Neural progenitor cell (in vitro differentiated cells): ENCODE results near the gene ADCY2. TPM values are rescaled to one million over a fixed set of nuclear protein-coding genes. Genes with fewer than 3 reads are reported as not detected.

Experiments used
- DNase-seq: peaks from one replicate; pipeline ENCODE4 v3.0.0-alpha.2; 2016; ENCODE audit warnings: low spot score
- H2AFZ ChIP-seq: fragments of 200-600 bp; sonication (generic); replicated peaks from 2 replicates; pipeline ENCODE4 v1.6.1; 2016; ENCODE audit warnings: antibody characterized with exemption
- H3F3A ChIP-seq: fragments of 200-600 bp; sonication (generic); 2 replicates; pipeline ENCODE4 v1.6.1; 2016; ENCODE audit warnings: antibody characterized with exemption, low read depth
- H3K27ac ChIP-seq: fragments of 200-600 bp; sonication (generic); 2 replicates; pipeline ENCODE4 v1.5.1; 2016; ENCODE audit warnings: mild to moderate bottlenecking
- H3K27me3 ChIP-seq: fragments of 200-600 bp; sonication (generic); 2 replicates; pipeline ENCODE4 v1.6.1; 2016; ENCODE audit warnings: mild to moderate bottlenecking, moderate library complexity
- H3K36me3 ChIP-seq: fragments of 200-600 bp; sonication (generic); 2 replicates; pipeline ENCODE4 v1.5.1; 2016
- H3K4me1 ChIP-seq: fragments of 200-600 bp; sonication (generic); 2 replicates; pipeline ENCODE4 v1.6.1; 2016; ENCODE audit warnings: mixed run types
- H3K4me2 ChIP-seq: fragments of 200-600 bp; sonication (generic); 2 replicates; pipeline ENCODE4 v1.6.1; 2016
- H3K4me3 ChIP-seq: fragments of 200-600 bp; sonication (generic); 2 replicates; pipeline ENCODE4 v1.5.1; 2016
- H3K79me2 ChIP-seq: fragments of 200-600 bp; sonication (generic); 2 replicates; pipeline ENCODE4 v1.6.1; 2016; ENCODE audit warnings: low read depth
- H3K9ac ChIP-seq: fragments of 200-600 bp; sonication (generic); 2 replicates; pipeline ENCODE4 v1.6.1; 2016
- H3K9me3 ChIP-seq: fragments of 200-600 bp; sonication (generic); 2 replicates; pipeline ENCODE4 v1.5.1; 2016; ENCODE audit warnings: low read depth
- H4K20me1 ChIP-seq: fragments of 200-600 bp; sonication (generic); 2 replicates; pipeline ENCODE4 v1.6.1; 2016; ENCODE audit warnings: low read depth
- H3K27ac Mint-ChIP-seq: 3 replicates; pipeline ENCODE4 v1.8.0; 2021; ENCODE audit warnings: mixed read lengths
- H3K27me3 Mint-ChIP-seq: 2 replicates; pipeline ENCODE4 v1.8.0; 2022; ENCODE audit warnings: low read depth, mild to moderate bottlenecking, inconsistent platforms, moderate library complexity, mixed read lengths; ENCODE audit not compliant: insufficient read depth
- H3K36me3 Mint-ChIP-seq: 3 replicates; pipeline ENCODE4 v1.8.0; 2021; ENCODE audit warnings: mixed read lengths
- H3K4me1 Mint-ChIP-seq: 3 replicates; pipeline ENCODE4 v1.8.0; 2021; ENCODE audit warnings: mixed read lengths
- H3K4me3 Mint-ChIP-seq: 3 replicates; pipeline ENCODE4 v1.8.0; 2021; ENCODE audit warnings: mild to moderate bottlenecking, moderate library complexity, mixed read lengths
- H3K9me3 Mint-ChIP-seq: 3 replicates; pipeline ENCODE4 v1.8.0; 2020; ENCODE audit warnings: mixed read lengths
- CTCF ChIP-seq: fragments of 200-600 bp; sonication (generic); IDR thresholded peaks from 2 replicates; pipeline ENCODE4 v1.5.1; 2017; ENCODE audit warnings: antibody characterized with exemption, mild to moderate bottlenecking
- EZH2 ChIP-seq: fragments of 200-600 bp; sonication (generic); IDR thresholded peaks from 2 replicates; pipeline ENCODE4 v1.6.1; 2017; ENCODE audit warnings: antibody characterized with exemption, mild to moderate bottlenecking, moderate library complexity
- EZH2phosphoT487 ChIP-seq: fragments of 200-600 bp; sonication (generic); IDR thresholded peaks from 2 replicates; pipeline ENCODE4 v1.6.1; 2017; ENCODE audit warnings: antibody characterized with exemption
- total RNA-seq: library from RNA; depleted of rRNA; stranded (reverse); fragments of >200 nt; gene quantifications from 2 replicates; pipeline ENCODE4 v1.2.3, GENCODE V29; 2015; ENCODE audit warnings: low replicate concordance

The ADCY2 gene
- total RNA-seq, 1 donor from 2014 or later, result 1.2 TPM

GRCh38 chr5:7375457-7375856 is 20.5 kb upstream of the ADCY2 start:
- no peak overlapping the region for H3K4me3 ChIP-seq
- no peak overlapping the region for H2AFZ ChIP-seq
- no peak overlapping the region for H3K9ac ChIP-seq
- H3K27ac ChIP-seq, result no peak overlapping the region
- H3F3A ChIP-seq, result no peaks in the 10 kb centered on the region
- H3K36me3 Mint-ChIP-seq, result no peaks in the 10 kb centered on the region
- DNase-seq, result no peak
- no peaks in the 10 kb centered on the region for H4K20me1 ChIP-seq
- H3K4me3 Mint-ChIP-seq, result no peak overlapping the region
- H3K4me2 ChIP-seq, result no peak overlapping the region
- TF ChIP-seq EZH2, result no peak
- TF ChIP-seq EZH2phosphoT487, result no peak
- TF ChIP-seq CTCF, result no peak
- no peaks in the 10 kb centered on the region for H3K79me2 ChIP-seq
- no peak overlapping the region for H3K27ac Mint-ChIP-seq
- no peaks in the 10 kb centered on the region for H3K36me3 ChIP-seq
- peaks cover 11% of the 10 kb centered on the region for H3K27me3 Mint-ChIP-seq
- H3K27me3 ChIP-seq, result no peaks in the 10 kb centered on the region
- H3K4me1 ChIP-seq, result no peaks in the 10 kb centered on the region
- no peaks in the 10 kb centered on the region for H3K9me3 ChIP-seq
- H3K4me1 Mint-ChIP-seq, result no peaks in the 10 kb centered on the region
- H3K9me3 Mint-ChIP-seq, result peaks cover 24% of the 10 kb centered on the region

- Histone ChIP-seq H3K4me2 (no peak overlapping the region), H3K9ac (no peak overlapping the region), H3K79me2 (no peaks in the 10 kb centered on the region), H3F3A (no peaks in the 10 kb centered on the region), H3K4me1 (no peaks in the 10 kb centered on the region), H2AFZ (no peak overlapping the region), H3K27me3 (no peaks in the 10 kb centered on the region), H4K20me1 (no peaks in the 10 kb centered on the region), H3K36me3 (no peaks in the 10 kb centered on the region), H3K9me3 (no peaks in the 10 kb centered on the region), H3K27ac (no peak overlapping the region), H3K4me3 (no peak overlapping the region)
- Mint-ChIP-seq H3K27ac (no peak overlapping the region), H3K4me3 (no peak overlapping the region), H3K4me1 (no peaks in the 10 kb centered on the region), H3K27me3 (peaks cover 7% of the 10 kb centered on the region), H3K36me3 (no peaks in the 10 kb centered on the region), H3K9me3 (peaks cover 19% of the 10 kb centered on the region)
- TF ChIP-seq EZH2 (no peak), EZH2phosphoT487 (no peak), CTCF (no peak)
- DNase-seq, result no peak
These were observed 19.1 kb upstream of the ADCY2 start for GRCh38 chr5:7376871-7377270.

GRCh38 chr5:7377761-7378160 is 18.2 kb upstream of the ADCY2 start:
- no peaks in the 10 kb centered on the region for H4K20me1 ChIP-seq
- no peak overlapping the region for H3K4me2 ChIP-seq
- Mint-ChIP-seq H3K36me3 (no peaks in the 10 kb centered on the region), H3K27ac (no peak overlapping the region), H3K4me1 (no peaks in the 10 kb centered on the region), H3K9me3 (peaks cover 10% of the 10 kb centered on the region), H3K27me3 (peaks cover 2% of the 10 kb centered on the region), H3K4me3 (no peak overlapping the region)
- H3K27ac ChIP-seq, result no peak overlapping the region
- no peak for DNase-seq
- H3K79me2 ChIP-seq, result no peaks in the 10 kb centered on the region
- no peaks in the 10 kb centered on the region for H3K36me3 ChIP-seq
- H3K4me3 ChIP-seq, result no peak overlapping the region
- no peaks in the 10 kb centered on the region for H3K27me3 ChIP-seq
- no peak overlapping the region for H3K9ac ChIP-seq
- H3K4me1 ChIP-seq, result no peaks in the 10 kb centered on the region
- no peaks in the 10 kb centered on the region for H3F3A ChIP-seq
- H2AFZ ChIP-seq, result no peak overlapping the region
- TF ChIP-seq EZH2, result no peak
- no peak for TF ChIP-seq EZH2phosphoT487
- TF ChIP-seq CTCF, result no peak
- H3K9me3 ChIP-seq, result no peaks in the 10 kb centered on the region

GRCh38 chr5:7382588-7382987 is 13.3 kb upstream of the ADCY2 start:
- TF ChIP-seq EZH2 (no peak), EZH2phosphoT487 (no peak), CTCF (no peak)

More at GRCh38 chr5:7382588-7382987, 13.3 kb upstream of the ADCY2 start:
- H3F3A ChIP-seq, result no peaks in the 10 kb centered on the region
- no peaks in the 10 kb centered on the region for H4K20me1 ChIP-seq
- H3K36me3 Mint-ChIP-seq, result no peaks in the 10 kb centered on the region
- H3K27me3 ChIP-seq, result no peaks in the 10 kb centered on the region
- H3K79me2 ChIP-seq, result no peaks in the 10 kb centered on the region
- H3K27me3 Mint-ChIP-seq, result peaks cover 2% of the 10 kb centered on the region
- no peak overlapping the region for H3K27ac ChIP-seq
- no peak overlapping the region for H3K4me2 ChIP-seq
- no peaks in the 10 kb centered on the region for H3K4me1 ChIP-seq
- no peak overlapping the region for H3K27ac Mint-ChIP-seq
- H3K4me3 Mint-ChIP-seq, result no peak overlapping the region
- no peak overlapping the region for H2AFZ ChIP-seq
- H3K36me3 ChIP-seq, result no peaks in the 10 kb centered on the region
- no peak overlapping the region for H3K9ac ChIP-seq
- H3K9me3 ChIP-seq, result no peaks in the 10 kb centered on the region
- DNase-seq, result no peak
- H3K4me3 ChIP-seq, result no peak overlapping the region
- H3K9me3 Mint-ChIP-seq, result no peaks in the 10 kb centered on the region
- no peaks in the 10 kb centered on the region for H3K4me1 Mint-ChIP-seq
